HFF-Myc (cell line): ENCODE data around the gene SH2D1B.

ENCODE experiments used
- DNase-seq: peaks from one replicate; pipeline ENCODE4 v3.0.0-alpha.2; 2011; ENCODE audit warnings: low read depth; ENCODE audit errors: extremely low read depth
- H3K4me3 ChIP-seq: replicated peaks from 2 replicates; pipeline ENCODE4 v1.5.1; 2011; ENCODE audit warnings: low read depth, mild to moderate bottlenecking, control low read depth, low read length
- CTCF ChIP-seq: IDR thresholded peaks from 2 replicates; pipeline ENCODE4 v1.5.1; 2012; ENCODE audit warnings: mild to moderate bottlenecking, low read depth, low read length, control low read depth; ENCODE audit errors: missing control alignments

Gene SH2D1B

GRCh38 chr1:162407539-162407938 lies 4.4 kb downstream of the SH2D1B start:
- no peak for DNase-seq
- no peak for TF ChIP-seq CTCF
- H3K4me3 ChIP-seq, result no peak overlapping the region

DNA sequence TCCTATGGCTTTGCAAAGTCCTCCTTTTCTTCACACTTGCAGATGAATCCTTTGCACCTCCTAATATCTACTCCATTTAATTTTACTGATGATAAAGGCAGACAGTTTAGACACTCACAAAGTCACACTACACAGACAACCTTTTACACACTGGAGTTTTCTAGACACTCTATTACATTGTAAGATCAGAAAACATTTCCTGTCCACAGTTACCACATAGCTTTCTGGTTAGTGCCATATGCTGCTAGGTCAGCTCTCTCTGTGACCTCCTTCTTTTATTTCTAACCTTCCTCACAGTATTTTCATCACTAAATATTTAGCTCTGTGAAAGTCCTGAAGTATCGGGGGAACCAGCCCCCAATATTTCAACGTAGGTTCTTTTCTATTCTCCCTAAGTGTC lies 5.1 kb downstream of the SH2D1B start:
- no peak for TF ChIP-seq CTCF
- H3K4me3 ChIP-seq, result no peak overlapping the region
- DNase-seq, result no peak

- DNase-seq, result no peak
- TF ChIP-seq CTCF, result no peak
- no peak overlapping the region for H3K4me3 ChIP-seq
Measured at GRCh38 chr1:162405800-162406199, 6.1 kb downstream of the SH2D1B start.

DNA sequence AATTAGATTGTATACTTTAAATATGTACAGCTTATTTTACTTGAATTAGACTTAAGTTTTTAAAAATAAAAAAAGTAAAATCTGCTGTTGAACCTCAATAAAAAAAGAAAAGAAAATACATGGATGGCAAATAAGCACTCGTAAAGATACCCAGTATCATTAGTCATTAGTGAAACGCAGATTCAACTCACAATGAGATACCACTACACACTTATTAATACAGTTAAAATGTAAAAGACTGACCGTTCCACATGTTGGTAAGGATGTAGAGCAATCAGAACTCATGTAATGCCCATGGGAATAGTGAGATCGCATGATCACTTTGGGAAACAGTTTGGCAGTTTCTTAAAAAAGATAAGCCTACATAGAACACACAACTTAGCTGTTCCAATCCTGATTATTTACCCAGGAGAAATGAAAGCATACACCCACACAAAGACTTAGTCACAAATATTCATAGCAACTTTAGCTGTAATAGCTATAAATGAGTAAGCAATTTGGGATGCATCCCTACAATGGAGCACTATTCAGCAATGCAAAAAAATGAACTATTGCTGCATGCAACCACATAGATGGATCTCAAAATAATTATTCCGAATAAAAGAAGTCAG lies 7.3 kb downstream of the SH2D1B start:
- no peak for DNase-seq
- TF ChIP-seq CTCF, result no peak
- no peak overlapping the region for H3K4me3 ChIP-seq

- TF ChIP-seq CTCF, result no peak
- DNase-seq, result no peak
- no peak overlapping the region for H3K4me3 ChIP-seq
Measured at GRCh38 chr1:162400790-162401355, 11.1 kb downstream of the SH2D1B start.

DNA sequence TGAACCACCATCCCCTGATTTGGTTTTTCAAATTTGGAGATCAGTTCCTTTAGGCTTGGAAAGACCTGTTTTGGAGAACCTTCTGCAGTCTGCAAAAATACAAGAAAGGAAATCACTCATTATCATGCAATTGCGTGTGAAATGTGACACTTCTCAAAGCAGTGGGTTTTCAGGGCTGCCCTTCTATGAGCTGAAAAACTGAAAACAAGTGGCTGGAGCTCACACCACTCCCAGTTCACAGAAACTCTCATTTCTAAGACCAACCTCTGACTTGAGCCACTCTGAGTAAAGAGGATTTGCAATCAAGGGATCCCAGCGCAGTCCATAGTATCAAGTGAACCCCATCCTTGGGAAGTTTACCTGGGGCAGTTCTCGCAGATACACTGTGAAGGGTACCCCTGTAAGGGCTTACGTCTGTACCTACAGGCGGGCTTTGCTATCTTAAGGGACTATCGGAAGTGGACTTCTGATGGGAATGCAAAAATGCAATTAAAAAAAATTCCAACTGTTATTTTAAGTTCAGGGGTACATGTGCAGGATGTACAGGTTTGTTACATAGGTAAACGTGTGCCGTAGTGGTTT lies 12.8 kb downstream of the SH2D1B start:
- TF ChIP-seq CTCF, result no peak
- DNase-seq, result no peak
- H3K4me3 ChIP-seq, result no peak overlapping the region
